Vagina (tissue), 2 donors: ENCODE results near the gene SPECC1L. TPM values are rescaled to one million over a fixed set of nuclear protein-coding genes. Genes with fewer than 3 reads are reported as not detected.

Experiments used
- DNase-seq, 2 donors: peaks; one replicate each; pipeline ENCODE4 v3.0.0-alpha.2; 2017; ENCODE audit errors: extremely low spot score in 2 of 2
- H3K27ac ChIP-seq: fragments of 200-600 bp; sonication (generic); one replicate; pipeline ENCODE4 v1.5.1; 2019
- H3K27me3 ChIP-seq: fragments of 200-600 bp; sonication (generic); one replicate; pipeline ENCODE4 v1.5.1; 2019
- H3K36me3 ChIP-seq, 2 donors: fragments of 200-600 bp; sonication (generic); one replicate each; pipeline ENCODE4 v1.5.1; 2017 to 2019
- H3K4me1 ChIP-seq: fragments of 200-600 bp; sonication (generic); one replicate; pipeline ENCODE4 v1.5.1; 2019
- H3K4me3 ChIP-seq, 2 donors: fragments of 200-600 bp; sonication (generic); 1 replicate in 1 of 2; 2 replicates in 1 of 2; pipeline ENCODE4 v1.5.1; 2016 to 2019
- H3K9me3 ChIP-seq: fragments of 200-600 bp; sonication (generic); one replicate; pipeline ENCODE4 v1.5.1; 2019
- POLR2A ChIP-seq, 2 donors: fragments of 450-650 bp; IDR thresholded peaks; one replicate each; pipeline ENCODE4 v1.6.1; 2017; ENCODE audit warnings: antibody characterized with exemption in 2 of 2, mild to moderate bottlenecking in 2 of 2, moderate library complexity in 2 of 2
- POLR2AphosphoS5 ChIP-seq, 2 donors: sonication (generic); formaldehyde crosslinking; IDR thresholded peaks; one replicate each; pipeline ENCODE4 v1.9.0; 2017; ENCODE audit warnings: antibody characterized with exemption in 2 of 2, mild to moderate bottlenecking in 2 of 2, low read depth in 1 of 2; ENCODE audit not compliant: insufficient read depth in 1 of 2
- intact Hi-C: fragments of 100-400 bp; cut with DNase I; formaldehyde crosslinking; loops from one replicate; pipeline ENCODE4 v1.15.1; 2023
- total RNA-seq: library from RNA; depleted of rRNA; stranded (reverse); fragments of >200 nt; gene quantifications from one replicate; pipeline ENCODE4 v1.2.3, GENCODE V29; 2016
- TF ChIP-seq, protein P1 (sequence below), 3 experiments: fragments of 450-650 bp in 2 of 3; fragments of 200-600 bp in 1 of 3; sonication (generic) in 1 of 3; IDR thresholded peaks; one replicate each; pipeline ENCODE4 v1.5.1; 2017 to 2019; ENCODE audit warnings: antibody characterized with exemption in 3 of 3, mild to moderate bottlenecking in 2 of 3, moderate library complexity in 2 of 3

The SPECC1L gene
- total RNA-seq, 1 donor from 2014 or later, result 38.8 TPM

DNA sequence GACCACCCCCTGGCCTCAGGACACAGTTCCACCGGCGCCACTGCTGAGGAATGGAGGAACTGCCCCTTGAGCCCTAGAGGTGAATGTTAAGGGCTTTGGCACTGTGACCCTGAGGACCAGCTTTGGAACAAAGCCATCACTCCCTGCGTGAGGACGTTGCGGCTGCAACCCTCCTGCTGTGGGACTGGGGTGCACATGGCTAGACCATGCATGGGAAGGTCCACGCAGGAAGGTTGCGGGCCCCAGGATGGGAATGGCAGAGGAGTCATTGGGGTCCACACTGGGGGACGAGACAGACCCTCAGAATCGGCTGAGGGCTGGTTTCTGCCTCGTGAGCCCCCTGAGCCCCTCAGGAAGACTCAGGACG, 150.3 kb downstream of the SPECC1L start:
- no peak overlapping the region for H3K4me3 ChIP-seq
- TF ChIP-seq POLR2AphosphoS5 (IDR thresholded peaks at IDR 0.05; ENCODE audit: insufficient read depth in 1 of 2, low read depth in 1 of 2) (no peak), POLR2A (IDR thresholded peaks at IDR 0.05) (no peak)
- TF ChIP-seq, protein P1, sequence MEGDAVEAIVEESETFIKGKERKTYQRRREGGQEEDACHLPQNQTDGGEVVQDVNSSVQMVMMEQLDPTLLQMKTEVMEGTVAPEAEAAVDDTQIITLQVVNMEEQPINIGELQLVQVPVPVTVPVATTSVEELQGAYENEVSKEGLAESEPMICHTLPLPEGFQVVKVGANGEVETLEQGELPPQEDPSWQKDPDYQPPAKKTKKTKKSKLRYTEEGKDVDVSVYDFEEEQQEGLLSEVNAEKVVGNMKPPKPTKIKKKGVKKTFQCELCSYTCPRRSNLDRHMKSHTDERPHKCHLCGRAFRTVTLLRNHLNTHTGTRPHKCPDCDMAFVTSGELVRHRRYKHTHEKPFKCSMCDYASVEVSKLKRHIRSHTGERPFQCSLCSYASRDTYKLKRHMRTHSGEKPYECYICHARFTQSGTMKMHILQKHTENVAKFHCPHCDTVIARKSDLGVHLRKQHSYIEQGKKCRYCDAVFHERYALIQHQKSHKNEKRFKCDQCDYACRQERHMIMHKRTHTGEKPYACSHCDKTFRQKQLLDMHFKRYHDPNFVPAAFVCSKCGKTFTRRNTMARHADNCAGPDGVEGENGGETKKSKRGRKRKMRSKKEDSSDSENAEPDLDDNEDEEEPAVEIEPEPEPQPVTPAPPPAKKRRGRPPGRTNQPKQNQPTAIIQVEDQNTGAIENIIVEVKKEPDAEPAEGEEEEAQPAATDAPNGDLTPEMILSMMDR (IDR thresholded peaks at IDR 0.05), result no peak
- intact Hi-C loops, result loop anchor here (5.0 to 10.0 kb wide), 2 partner anchors 81 to 96 kb away; no protein-coding TSS in a partner anchor
- H3K27ac ChIP-seq, result no peak overlapping the region
- peaks cover 0 to 5% of the 10 kb centered on the region in 2 donors for H3K36me3 ChIP-seq
- H3K9me3 ChIP-seq, result no peaks in the 10 kb centered on the region
- H3K4me1 ChIP-seq, result peaks cover 19% of the 10 kb centered on the region
- no peaks in the 10 kb centered on the region for H3K27me3 ChIP-seq
- no peak for DNase-seq

DNA sequence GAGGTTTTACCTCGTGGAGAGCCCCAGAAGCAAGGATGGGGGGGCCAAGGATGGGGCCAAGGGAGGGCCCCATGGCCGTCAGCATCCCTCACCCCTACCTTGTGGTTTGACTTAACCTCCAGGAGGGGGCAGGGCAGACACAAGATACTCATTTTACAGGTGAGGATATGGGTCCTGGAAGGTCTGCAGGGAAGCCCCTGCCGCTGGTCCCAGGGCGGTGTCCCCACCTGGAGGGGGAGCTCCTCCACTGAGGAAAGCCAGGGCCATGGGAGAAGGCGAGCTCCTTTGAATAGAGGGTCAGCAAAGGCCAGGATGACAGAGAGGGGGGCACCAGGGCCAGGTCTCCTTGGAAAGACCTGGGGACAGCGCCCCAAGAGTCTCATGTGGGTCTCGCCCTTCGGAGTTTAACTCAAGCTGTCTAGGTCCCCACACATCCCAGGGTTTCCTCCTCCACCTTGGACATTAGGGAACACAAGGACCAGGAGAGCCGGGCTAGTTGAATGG, 150.8 kb downstream of the SPECC1L start:
- no peak overlapping the region for H3K4me3 ChIP-seq
- H3K36me3 ChIP-seq, result peaks cover 0 to 2% of the 10 kb centered on the region in 2 donors
- no peak for DNase-seq
- H3K9me3 ChIP-seq, result no peaks in the 10 kb centered on the region
- no peaks in the 10 kb centered on the region for H3K27me3 ChIP-seq
- peaks cover 19% of the 10 kb centered on the region for H3K4me1 ChIP-seq
- H3K27ac ChIP-seq, result no peak overlapping the region
- intact Hi-C loops, result loop anchor here (5.0 to 10.0 kb wide), 2 partner anchors 81 to 97 kb away; no protein-coding TSS in a partner anchor
- TF ChIP-seq POLR2A (IDR thresholded peaks at IDR 0.05), result no peak
- no peak for TF ChIP-seq POLR2AphosphoS5 (IDR thresholded peaks at IDR 0.05; ENCODE audit: insufficient read depth in 1 of 2, low read depth in 1 of 2)
- TF ChIP-seq, protein P1 (IDR thresholded peaks at IDR 0.05), result no peak

DNA sequence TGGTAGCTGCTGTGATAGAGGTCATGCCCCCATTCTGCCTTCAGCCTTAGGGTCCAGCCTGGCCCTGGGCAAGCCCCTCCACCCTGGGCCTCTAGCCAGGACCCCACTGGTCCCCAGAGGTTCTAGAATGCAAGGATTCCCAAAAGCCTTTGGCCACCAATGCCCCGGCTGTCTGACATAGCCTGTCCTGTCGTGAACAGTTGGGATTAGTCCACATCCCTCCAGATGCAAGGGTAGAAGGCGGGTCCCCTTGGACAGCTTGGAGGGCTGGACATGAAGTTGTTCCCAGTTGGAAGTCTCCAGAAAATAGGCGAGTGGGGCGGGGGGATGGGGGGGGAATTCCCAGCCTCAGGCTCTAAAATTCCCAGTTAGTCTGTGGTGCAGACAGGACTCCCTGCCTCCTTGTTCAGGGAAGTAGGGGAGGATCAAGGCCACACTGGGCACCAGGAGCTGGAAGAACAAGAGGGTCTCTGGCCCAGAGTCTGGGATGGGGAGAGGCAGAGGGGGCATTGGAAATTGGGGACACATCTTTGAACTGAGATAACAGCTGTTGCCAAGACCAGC, 151.6 kb downstream of the SPECC1L start:
- DNase-seq, result no peak
- TF ChIP-seq, protein P1 (IDR thresholded peaks at IDR 0.05), result no peak
- TF ChIP-seq POLR2AphosphoS5 (IDR thresholded peaks at IDR 0.05; ENCODE audit: insufficient read depth in 1 of 2, low read depth in 1 of 2), result no peak
- no peak for TF ChIP-seq POLR2A (IDR thresholded peaks at IDR 0.05)
- no peak overlapping the region for H3K4me3 ChIP-seq
- H3K36me3 ChIP-seq, result no peaks in the 10 kb centered on the region
- peaks cover 19% of the 10 kb centered on the region for H3K4me1 ChIP-seq
- no peaks in the 10 kb centered on the region for H3K27me3 ChIP-seq
- H3K9me3 ChIP-seq, result no peaks in the 10 kb centered on the region
- intact Hi-C loops, result loop anchor here (5.0 to 10.0 kb wide), 2 partner anchors 80 to 97 kb away; no protein-coding TSS in a partner anchor
- no peak overlapping the region for H3K27ac ChIP-seq

DNA sequence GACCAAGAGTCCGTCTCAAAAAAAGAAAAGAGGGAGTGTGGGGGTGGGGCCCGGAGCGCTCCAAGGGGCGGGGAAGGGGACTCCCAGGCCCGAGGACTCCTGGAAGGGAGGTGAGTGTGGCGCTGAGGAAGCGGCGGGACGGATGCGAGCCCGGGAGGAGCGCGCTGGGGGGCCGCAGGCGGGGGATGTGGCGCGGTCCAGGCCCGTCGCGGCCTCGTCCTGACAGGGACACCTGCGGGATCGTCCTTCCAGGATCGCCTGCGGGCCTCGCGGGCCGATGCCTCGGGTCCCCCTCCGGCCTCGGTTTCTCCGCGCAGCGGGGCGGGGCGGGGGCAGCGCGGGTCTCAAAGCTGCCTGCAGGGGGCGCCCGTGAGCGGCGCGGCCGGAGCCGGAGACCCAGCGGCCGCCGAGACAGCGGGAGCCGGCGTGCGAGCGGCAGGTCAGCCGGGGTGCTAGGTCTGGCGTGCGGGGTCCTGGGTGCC, 152.9 kb downstream of the SPECC1L start:
- intact Hi-C loops, result loop anchor here (5.0 to 10.0 kb wide), 2 partner anchors 79 to 99 kb away; no protein-coding TSS in a partner anchor
- Histone ChIP-seq H3K36me3 (no peaks in the 10 kb centered on the region), H3K27ac (no peak overlapping the region), H3K4me1 (peaks cover 19% of the 10 kb centered on the region), H3K4me3 (peak overlapping the region; percentile 49 to 51), H3K27me3 (no peaks in the 10 kb centered on the region), H3K9me3 (no peaks in the 10 kb centered on the region)
- DNase-seq, result no peak
- TF ChIP-seq, protein P1 (IDR thresholded peaks at IDR 0.05), result peak; percentile 73 to 80 (median 77)
- TF ChIP-seq POLR2A (IDR thresholded peaks at IDR 0.05), result no peak
